Omental fat pad (tissue), 4 donors: ENCODE measurements around the gene HMCN1. TPM values are rescaled to one million over a fixed set of nuclear protein-coding genes. Genes with fewer than 3 reads are reported as not detected.

Source experiments
- ATAC-seq: fragments of 150-250 bp; one replicate; pipeline ENCODE4 v1.9.1; 2016; ENCODE audit warnings: mild to moderate bottlenecking, moderate library complexity; ENCODE audit not compliant: low FRiP score
- DNase-seq: peaks from one replicate; pipeline ENCODE4 v3.0.0-alpha.2; 2019; ENCODE audit warnings: low spot score
- total RNA-seq, 4 donors: library from RNA; depleted of rRNA; stranded (reverse); fragments of >200 nt; gene quantifications; one replicate each; pipeline ENCODE4 v1.1.0, GENCODE V29; 2016
- TF ChIP-seq, protein P1 (sequence below), 3 donors: fragments of 450-650 bp; IDR thresholded peaks; one replicate each; pipeline ENCODE4 v1.5.1; 2016 to 2017; ENCODE audit warnings: antibody characterized with exemption in 3 of 3, mild to moderate bottlenecking in 3 of 3, moderate library complexity in 2 of 3

HMCN1 gene
- total RNA-seq, 4 donors from 2014 or later: 5.2 to 45.9 (median 12.7) TPM

DNA sequence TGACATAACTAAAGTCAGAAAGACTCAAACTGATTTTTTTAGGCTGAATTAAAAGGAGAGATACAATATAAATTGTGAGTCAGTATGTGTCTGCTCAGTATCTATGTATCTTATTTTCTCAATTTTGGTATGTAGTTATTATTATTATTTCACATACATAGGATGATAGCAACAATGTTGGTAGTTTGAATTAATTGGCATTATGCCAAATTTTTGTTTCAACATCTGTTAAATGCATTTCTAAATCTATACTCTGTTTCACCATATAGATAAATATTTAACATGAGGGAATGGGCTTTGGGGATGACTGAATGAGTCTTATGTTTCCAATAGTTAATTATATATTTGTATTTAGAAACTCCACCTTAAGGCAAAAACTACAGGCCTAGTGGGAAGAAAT, 12.6 kb upstream of the HMCN1 start:
- no peak for DNase-seq
- TF ChIP-seq, protein P1, sequence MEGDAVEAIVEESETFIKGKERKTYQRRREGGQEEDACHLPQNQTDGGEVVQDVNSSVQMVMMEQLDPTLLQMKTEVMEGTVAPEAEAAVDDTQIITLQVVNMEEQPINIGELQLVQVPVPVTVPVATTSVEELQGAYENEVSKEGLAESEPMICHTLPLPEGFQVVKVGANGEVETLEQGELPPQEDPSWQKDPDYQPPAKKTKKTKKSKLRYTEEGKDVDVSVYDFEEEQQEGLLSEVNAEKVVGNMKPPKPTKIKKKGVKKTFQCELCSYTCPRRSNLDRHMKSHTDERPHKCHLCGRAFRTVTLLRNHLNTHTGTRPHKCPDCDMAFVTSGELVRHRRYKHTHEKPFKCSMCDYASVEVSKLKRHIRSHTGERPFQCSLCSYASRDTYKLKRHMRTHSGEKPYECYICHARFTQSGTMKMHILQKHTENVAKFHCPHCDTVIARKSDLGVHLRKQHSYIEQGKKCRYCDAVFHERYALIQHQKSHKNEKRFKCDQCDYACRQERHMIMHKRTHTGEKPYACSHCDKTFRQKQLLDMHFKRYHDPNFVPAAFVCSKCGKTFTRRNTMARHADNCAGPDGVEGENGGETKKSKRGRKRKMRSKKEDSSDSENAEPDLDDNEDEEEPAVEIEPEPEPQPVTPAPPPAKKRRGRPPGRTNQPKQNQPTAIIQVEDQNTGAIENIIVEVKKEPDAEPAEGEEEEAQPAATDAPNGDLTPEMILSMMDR (IDR thresholded peaks at IDR 0.05): no peak
- ATAC-seq: no peak

DNA sequence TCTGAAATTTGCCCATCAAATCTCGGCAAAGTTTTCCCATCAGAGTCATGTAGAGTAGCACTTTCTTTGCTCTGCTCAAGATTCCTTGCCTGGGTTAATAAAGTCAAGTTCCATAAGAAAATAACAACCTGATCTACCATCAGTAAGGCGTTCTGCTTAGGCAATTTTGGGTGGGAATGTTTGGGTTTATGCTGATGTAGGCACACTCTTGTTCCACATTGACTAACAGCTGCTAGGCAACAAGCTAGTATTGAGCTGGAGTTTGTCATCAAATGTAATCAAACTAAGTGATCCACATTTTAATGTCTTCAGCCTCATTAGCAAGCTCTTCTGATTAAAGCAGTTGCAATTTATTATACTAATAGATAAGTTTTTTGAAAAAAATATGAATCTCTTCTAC, 12.1 kb upstream of the HMCN1 start:
- DNase-seq (no peak), ATAC-seq (no peak)
- TF ChIP-seq, protein P1 (IDR thresholded peaks at IDR 0.05): no peak

DNA sequence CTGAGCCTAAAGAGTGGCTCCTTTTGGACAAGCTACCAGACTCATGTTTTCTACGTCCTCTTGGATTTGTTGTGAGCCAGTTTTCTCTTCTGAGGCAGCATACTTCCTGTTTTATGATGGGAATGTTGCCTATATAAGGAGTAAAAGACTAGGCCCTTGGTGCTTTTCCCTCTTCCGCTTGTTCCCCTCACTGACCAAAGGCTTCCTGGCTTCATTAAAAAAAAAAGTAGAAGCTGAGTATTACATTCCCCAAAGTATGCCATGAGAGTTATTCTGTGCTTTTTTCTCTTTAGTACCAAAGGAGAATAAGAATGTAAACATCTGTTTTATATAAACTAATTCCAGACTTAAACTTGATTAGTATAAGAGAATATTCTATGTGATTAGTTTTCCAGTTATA, 6.5 kb upstream of the HMCN1 start:
- TF ChIP-seq, protein P1 (IDR thresholded peaks at IDR 0.05): no peak
- DNase-seq: no peak
- ATAC-seq: no peak

- TF ChIP-seq, protein P1 (IDR thresholded peaks at IDR 0.05): no peak
- ATAC-seq (no peak), DNase-seq (no peak)
Measured at GRCh38 chr1:185731446-185731845, 2.7 kb upstream of the HMCN1 start.

DNA sequence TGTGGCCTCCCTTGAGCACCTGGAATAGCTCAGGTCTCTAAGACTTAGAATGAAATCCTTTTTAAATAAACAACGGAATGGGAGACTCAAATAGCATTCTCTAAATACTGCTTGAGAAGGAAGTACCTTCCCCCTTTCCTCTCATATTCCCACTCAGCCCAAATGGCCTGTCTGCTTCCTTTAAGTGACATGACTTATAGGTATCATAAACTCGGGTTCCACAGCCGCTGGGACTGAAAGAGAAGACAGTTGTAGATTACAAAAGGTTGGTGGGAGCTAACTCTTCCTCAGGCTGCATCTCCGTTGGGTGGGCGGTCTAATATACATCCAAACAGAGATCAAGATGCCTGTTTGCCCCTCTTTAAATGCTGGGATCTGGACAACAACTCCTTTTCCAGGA, 1.2 kb upstream of the HMCN1 start:
- TF ChIP-seq, protein P1 (IDR thresholded peaks at IDR 0.05): no peak
- DNase-seq: no peak
- ATAC-seq: no peak

DNA sequence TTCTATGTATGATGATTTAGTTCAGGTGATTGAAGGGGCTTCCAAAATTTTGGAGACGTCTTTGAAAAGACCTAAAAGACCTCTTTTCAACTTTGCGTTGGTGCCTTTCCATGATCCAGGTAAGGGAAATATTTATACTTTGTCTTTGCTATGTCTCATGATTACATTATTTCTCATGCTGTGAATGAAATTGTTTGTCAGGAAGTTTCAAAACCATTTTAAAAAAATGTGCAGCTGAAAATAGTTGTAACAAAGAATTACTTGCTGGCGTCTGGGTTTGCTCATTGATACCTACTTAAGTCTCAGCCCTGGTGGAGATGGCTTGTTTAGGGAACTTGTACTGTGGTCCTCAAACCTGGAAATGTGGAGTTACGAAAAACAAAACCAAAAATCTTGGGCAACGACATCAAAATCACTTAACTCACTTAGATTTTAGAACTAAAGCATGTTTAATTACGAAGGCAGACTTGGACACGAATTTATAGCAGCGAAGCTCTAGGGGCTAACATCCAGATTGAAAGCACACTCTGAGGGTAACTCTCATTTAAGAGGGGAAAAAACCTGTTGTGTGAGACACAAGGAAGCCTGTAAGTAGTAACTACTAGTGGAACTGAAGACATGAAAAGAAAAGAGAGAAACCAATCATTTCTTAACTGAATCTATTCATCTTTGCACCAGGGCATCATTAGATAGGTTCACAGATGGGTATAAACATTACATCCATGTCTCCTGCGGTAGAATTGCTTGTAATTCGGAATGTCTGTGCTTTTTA, 924 bp downstream of the HMCN1 start:
- no peak for DNase-seq
- TF ChIP-seq, protein P1 (IDR thresholded peaks at IDR 0.05): no peak
- no peak for ATAC-seq

- TF ChIP-seq, protein P1 (IDR thresholded peaks at IDR 0.05): no peak
- no peak for DNase-seq
- ATAC-seq: no peak
Measured at GRCh38 chr1:185735701-185736064, 1.5 kb downstream of the HMCN1 start.
